HEK293T (cell line): ENCODE data around the gene PDE1A.

ENCODE experiments used
- ARNT ChIP-seq: fragments of 450-650 bp; IDR thresholded peaks from 2 replicates; pipeline ENCODE4 v1.6.1; 2017; ENCODE audit warnings: mild to moderate bottlenecking
- BHLHE40 ChIP-seq: fragments of 450-650 bp; IDR thresholded peaks from 2 replicates; pipeline ENCODE4 v1.6.1; 2016; ENCODE audit warnings: mild to moderate bottlenecking, moderate library complexity, borderline replicate concordance
- CTBP1 ChIP-seq: fragments of 450-650 bp; IDR thresholded peaks from 2 replicates; pipeline ENCODE4 v1.6.1; 2016; ENCODE audit warnings: borderline replicate concordance
- ELF4 ChIP-seq: fragments of 450-650 bp; IDR thresholded peaks from 2 replicates; pipeline ENCODE4 v1.6.1; 2017; ENCODE audit warnings: antibody characterized with exemption
- FOXM1 ChIP-seq: fragments of 450-650 bp; IDR thresholded peaks from 2 replicates; pipeline ENCODE4 v1.6.1; 2017; ENCODE audit warnings: mild to moderate bottlenecking, borderline replicate concordance
- L3MBTL2 ChIP-seq: fragments of 450-650 bp; conservative IDR thresholded peaks from 2 replicates; pipeline ENCODE4 v1.6.1; 2016; ENCODE audit warnings: mild to moderate bottlenecking
- PKNOX1 ChIP-seq: fragments of 450-650 bp; IDR thresholded peaks from 2 replicates; pipeline ENCODE4 v1.6.1; 2016
- SP1 ChIP-seq: fragments of 450-650 bp; IDR thresholded peaks from 2 replicates; pipeline ENCODE4 v1.6.1; 2017
- SUZ12 ChIP-seq: fragments of 450-650 bp; IDR thresholded peaks from 2 replicates; pipeline ENCODE4 v1.6.1; 2016; ENCODE audit warnings: mild to moderate bottlenecking
- TARDBP ChIP-seq: fragments of 450-650 bp; IDR thresholded peaks from 2 replicates; pipeline ENCODE4 v1.6.1; 2016
- ZNF384 ChIP-seq: fragments of 450-650 bp; IDR thresholded peaks from 2 replicates; pipeline ENCODE4 v1.6.1; 2016

GRCh38 chr2:182265718-182266117, 161.1 kb downstream of the PDE1A start:
- TF ChIP-seq BHLHE40 (no peak), CTBP1 (no peak), SUZ12 (no peak), SP1 (no peak), ZNF384 (no peak), PKNOX1 (no peak), ELF4 (no peak), L3MBTL2 (no peak), TARDBP (no peak), ARNT (no peak), FOXM1 (no peak)
